Measurements from ENCODE around the gene LSM4.

DNA sequence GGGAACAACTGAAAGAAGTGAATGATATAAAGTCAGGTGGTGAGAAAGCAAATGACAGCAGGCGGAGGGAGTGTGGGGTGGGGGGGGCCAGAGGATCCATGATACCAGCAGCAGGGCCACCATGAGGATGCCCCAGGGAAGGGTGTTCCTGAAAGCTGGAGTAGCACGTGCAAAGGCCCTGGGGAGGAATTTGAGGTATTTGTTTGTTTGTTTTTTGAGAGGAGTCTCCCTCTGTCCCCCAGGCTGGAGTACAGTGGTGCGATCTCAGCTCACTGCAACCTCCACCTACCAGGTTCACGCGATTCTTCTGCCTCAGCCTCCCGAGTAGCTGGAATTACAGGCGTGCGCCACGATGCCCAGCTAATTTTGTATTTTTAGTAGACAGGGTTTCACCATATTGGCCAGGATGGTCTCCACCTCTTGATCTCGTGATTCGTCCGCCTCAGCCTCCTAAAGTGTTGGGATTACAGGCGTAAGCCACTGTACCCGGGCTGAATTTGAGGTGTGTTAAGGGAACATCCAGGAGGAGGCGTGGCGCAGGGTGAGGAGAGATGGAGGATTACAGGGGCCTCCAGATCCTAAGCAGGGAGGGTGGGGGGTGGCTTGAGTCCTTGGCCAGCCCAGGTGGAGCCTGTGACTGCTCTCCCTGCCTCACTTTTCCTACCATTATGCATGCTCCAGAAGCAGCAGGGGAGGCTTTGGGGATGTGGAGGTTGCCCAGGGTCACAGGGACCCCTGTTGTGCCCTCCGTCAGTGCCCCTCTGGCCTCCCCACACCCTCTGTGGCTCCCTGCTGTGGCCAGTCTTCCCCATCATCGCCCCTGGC is 29.0 kb downstream of the LSM4 start:
- TF ChIP-seq EZH2 (IDR thresholded peaks at IDR 0.05; ENCODE audit: insufficient read depth, poor library complexity, severe bottlenecking) (no peak), EZH2phosphoT487 (IDR thresholded peaks at IDR 0.05; ENCODE audit: insufficient read depth, low read depth) (no peak)
